SK-N-SH (cell line): ENCODE data around the gene KCTD4.

Experiments
- EZH2phosphoT487 ChIP-seq: fragments of 200-600 bp; sonication (generic); IDR thresholded peaks from 2 replicates; pipeline ENCODE4 v1.6.1; 2017; ENCODE audit warnings: low read depth, mixed run types, mild to moderate bottlenecking, antibody characterized with exemption, moderate library complexity, borderline replicate concordance
- POLR2AphosphoS5 ChIP-seq: IDR thresholded peaks from 2 replicates; pipeline ENCODE4 v1.6.1; 2012; ENCODE audit warnings: low read depth, low read length
- RFX5 ChIP-seq: IDR thresholded peaks from 2 replicates; pipeline ENCODE4 v1.6.1; 2012; ENCODE audit warnings: mild to moderate bottlenecking, improper control_type of control experiment, low read length
- SMC3 ChIP-seq: IDR thresholded peaks from 2 replicates; pipeline ENCODE4 v1.6.1; 2012; ENCODE audit warnings: low read depth, low read length, improper control_type of control experiment
- YY1 ChIP-seq: IDR thresholded peaks from 2 replicates; pipeline ENCODE4 v1.4.0; 2012; ENCODE audit warnings: low read depth, mild to moderate bottlenecking
- TF ChIP-seq, protein P1 (sequence below): fragments of 200-600 bp; sonication (generic); IDR thresholded peaks from 2 replicates; pipeline ENCODE4 v1.6.1; 2017; ENCODE audit warnings: antibody characterized with exemption, mild to moderate bottlenecking, moderate library complexity
- TF ChIP-seq, protein P2 (sequence below): fragments of 150-350 bp; IDR thresholded peaks from 2 replicates; pipeline ENCODE4 v1.6.1; 2017; ENCODE audit warnings: antibody characterized with exemption, low read length, low read depth, borderline replicate concordance
- TF ChIP-seq, protein P3 (sequence below): IDR thresholded peaks from 2 replicates; pipeline ENCODE4 v1.6.1; 2012; ENCODE audit warnings: mild to moderate bottlenecking, low read depth, low read length, moderate library complexity

DNA sequence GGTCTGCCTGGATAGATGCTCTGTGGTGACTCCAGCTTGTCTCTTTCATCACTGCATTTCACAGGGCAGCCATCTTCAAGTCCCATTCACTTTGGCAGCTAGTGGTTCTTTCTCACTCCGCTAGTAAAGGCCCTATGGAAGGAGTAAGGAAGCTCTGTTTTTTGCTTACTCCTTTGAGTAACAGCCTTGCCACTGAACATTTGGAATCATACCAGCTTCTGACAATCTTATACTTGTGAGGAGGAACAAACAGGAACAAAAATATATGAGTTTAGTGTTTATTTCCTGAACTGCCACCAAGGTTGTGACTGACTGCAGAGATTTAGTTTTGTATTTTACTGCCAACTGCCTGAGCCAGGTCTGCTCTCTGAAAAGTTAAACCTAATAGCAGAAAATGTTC, 38.7 kb downstream of the KCTD4 start:
- TF ChIP-seq POLR2AphosphoS5 (no peak), YY1 (no peak), EZH2phosphoT487 (no peak), RFX5 (no peak), SMC3 (no peak)
- TF ChIP-seq, protein P1, sequence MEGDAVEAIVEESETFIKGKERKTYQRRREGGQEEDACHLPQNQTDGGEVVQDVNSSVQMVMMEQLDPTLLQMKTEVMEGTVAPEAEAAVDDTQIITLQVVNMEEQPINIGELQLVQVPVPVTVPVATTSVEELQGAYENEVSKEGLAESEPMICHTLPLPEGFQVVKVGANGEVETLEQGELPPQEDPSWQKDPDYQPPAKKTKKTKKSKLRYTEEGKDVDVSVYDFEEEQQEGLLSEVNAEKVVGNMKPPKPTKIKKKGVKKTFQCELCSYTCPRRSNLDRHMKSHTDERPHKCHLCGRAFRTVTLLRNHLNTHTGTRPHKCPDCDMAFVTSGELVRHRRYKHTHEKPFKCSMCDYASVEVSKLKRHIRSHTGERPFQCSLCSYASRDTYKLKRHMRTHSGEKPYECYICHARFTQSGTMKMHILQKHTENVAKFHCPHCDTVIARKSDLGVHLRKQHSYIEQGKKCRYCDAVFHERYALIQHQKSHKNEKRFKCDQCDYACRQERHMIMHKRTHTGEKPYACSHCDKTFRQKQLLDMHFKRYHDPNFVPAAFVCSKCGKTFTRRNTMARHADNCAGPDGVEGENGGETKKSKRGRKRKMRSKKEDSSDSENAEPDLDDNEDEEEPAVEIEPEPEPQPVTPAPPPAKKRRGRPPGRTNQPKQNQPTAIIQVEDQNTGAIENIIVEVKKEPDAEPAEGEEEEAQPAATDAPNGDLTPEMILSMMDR, result no peak
- TF ChIP-seq, protein P2, sequence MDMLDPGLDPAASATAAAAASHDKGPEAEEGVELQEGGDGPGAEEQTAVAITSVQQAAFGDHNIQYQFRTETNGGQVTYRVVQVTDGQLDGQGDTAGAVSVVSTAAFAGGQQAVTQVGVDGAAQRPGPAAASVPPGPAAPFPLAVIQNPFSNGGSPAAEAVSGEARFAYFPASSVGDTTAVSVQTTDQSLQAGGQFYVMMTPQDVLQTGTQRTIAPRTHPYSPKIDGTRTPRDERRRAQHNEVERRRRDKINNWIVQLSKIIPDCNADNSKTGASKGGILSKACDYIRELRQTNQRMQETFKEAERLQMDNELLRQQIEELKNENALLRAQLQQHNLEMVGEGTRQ, result no peak
- TF ChIP-seq, protein P3, sequence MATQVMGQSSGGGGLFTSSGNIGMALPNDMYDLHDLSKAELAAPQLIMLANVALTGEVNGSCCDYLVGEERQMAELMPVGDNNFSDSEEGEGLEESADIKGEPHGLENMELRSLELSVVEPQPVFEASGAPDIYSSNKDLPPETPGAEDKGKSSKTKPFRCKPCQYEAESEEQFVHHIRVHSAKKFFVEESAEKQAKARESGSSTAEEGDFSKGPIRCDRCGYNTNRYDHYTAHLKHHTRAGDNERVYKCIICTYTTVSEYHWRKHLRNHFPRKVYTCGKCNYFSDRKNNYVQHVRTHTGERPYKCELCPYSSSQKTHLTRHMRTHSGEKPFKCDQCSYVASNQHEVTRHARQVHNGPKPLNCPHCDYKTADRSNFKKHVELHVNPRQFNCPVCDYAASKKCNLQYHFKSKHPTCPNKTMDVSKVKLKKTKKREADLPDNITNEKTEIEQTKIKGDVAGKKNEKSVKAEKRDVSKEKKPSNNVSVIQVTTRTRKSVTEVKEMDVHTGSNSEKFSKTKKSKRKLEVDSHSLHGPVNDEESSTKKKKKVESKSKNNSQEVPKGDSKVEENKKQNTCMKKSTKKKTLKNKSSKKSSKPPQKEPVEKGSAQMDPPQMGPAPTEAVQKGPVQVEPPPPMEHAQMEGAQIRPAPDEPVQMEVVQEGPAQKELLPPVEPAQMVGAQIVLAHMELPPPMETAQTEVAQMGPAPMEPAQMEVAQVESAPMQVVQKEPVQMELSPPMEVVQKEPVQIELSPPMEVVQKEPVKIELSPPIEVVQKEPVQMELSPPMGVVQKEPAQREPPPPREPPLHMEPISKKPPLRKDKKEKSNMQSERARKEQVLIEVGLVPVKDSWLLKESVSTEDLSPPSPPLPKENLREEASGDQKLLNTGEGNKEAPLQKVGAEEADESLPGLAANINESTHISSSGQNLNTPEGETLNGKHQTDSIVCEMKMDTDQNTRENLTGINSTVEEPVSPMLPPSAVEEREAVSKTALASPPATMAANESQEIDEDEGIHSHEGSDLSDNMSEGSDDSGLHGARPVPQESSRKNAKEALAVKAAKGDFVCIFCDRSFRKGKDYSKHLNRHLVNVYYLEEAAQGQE, result no peak
